Measurements from ENCODE around the gene RAPGEF1.

- TF ChIP-seq, protein P1, sequence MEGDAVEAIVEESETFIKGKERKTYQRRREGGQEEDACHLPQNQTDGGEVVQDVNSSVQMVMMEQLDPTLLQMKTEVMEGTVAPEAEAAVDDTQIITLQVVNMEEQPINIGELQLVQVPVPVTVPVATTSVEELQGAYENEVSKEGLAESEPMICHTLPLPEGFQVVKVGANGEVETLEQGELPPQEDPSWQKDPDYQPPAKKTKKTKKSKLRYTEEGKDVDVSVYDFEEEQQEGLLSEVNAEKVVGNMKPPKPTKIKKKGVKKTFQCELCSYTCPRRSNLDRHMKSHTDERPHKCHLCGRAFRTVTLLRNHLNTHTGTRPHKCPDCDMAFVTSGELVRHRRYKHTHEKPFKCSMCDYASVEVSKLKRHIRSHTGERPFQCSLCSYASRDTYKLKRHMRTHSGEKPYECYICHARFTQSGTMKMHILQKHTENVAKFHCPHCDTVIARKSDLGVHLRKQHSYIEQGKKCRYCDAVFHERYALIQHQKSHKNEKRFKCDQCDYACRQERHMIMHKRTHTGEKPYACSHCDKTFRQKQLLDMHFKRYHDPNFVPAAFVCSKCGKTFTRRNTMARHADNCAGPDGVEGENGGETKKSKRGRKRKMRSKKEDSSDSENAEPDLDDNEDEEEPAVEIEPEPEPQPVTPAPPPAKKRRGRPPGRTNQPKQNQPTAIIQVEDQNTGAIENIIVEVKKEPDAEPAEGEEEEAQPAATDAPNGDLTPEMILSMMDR (IDR thresholded peaks at IDR 0.05), result no peak
- no peak for TF ChIP-seq POLR2A (IDR thresholded peaks at IDR 0.05)
Observed at GRCh38 chr9:131732636-131733289, 7.1 kb downstream of the RAPGEF1 start.
